Measurements from ENCODE around the gene PRDM15. TPM values are rescaled to one million over a fixed set of nuclear protein-coding genes. Genes with fewer than 3 reads are reported as not detected.

PRDM15 gene
- total RNA-seq, 1 donor from 2014 or later: 5.4 TPM

DNA sequence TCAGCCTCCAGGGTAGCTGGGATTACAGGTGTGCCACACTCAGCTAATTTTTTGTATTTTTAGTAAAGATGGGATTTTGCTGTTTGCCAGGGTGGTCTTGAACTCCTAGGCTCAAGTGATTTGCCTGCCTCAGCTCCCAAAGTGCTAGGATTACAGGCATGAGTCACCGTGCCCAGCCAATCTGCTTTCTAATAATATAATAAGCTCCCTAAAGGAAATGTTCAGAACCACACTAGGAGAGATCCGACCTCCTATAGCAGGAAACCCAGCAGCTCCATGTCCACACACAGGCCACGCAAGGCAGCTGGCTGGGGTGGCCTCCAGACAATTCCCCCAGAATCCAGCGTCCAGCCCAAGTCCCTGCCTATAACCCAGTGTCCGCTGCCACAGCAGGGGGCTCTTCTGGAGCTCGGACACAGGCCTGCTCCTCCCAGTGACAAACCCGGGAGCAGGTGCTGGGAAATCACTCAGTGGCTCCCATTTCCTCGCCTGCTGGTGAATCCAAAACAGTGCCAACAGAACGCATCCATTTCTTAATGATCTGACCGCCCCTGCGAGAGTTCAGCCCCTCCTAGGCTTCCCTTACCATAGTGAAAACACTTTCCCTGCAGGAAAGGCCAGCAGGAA, 119.8 kb downstream of the PRDM15 start:
- Histone ChIP-seq H3K36me3 (ENCODE audit: control insufficient read depth, insufficient read depth, low read length) (peaks cover 7% of the 10 kb centered on the region), H3K27me3 (ENCODE audit: control insufficient read depth, insufficient read depth, low read length) (no peaks in the 10 kb centered on the region), H3K4me3 (ENCODE audit: low read depth, low read length) (no peak overlapping the region)
- TF ChIP-seq, protein P1, sequence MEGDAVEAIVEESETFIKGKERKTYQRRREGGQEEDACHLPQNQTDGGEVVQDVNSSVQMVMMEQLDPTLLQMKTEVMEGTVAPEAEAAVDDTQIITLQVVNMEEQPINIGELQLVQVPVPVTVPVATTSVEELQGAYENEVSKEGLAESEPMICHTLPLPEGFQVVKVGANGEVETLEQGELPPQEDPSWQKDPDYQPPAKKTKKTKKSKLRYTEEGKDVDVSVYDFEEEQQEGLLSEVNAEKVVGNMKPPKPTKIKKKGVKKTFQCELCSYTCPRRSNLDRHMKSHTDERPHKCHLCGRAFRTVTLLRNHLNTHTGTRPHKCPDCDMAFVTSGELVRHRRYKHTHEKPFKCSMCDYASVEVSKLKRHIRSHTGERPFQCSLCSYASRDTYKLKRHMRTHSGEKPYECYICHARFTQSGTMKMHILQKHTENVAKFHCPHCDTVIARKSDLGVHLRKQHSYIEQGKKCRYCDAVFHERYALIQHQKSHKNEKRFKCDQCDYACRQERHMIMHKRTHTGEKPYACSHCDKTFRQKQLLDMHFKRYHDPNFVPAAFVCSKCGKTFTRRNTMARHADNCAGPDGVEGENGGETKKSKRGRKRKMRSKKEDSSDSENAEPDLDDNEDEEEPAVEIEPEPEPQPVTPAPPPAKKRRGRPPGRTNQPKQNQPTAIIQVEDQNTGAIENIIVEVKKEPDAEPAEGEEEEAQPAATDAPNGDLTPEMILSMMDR (IDR thresholded peaks at IDR 0.05; ENCODE audit: insufficient read depth, low read length, poor library complexity, severe bottlenecking): no peak
- DNase-seq (ENCODE audit: low read depth): no peak

DNA sequence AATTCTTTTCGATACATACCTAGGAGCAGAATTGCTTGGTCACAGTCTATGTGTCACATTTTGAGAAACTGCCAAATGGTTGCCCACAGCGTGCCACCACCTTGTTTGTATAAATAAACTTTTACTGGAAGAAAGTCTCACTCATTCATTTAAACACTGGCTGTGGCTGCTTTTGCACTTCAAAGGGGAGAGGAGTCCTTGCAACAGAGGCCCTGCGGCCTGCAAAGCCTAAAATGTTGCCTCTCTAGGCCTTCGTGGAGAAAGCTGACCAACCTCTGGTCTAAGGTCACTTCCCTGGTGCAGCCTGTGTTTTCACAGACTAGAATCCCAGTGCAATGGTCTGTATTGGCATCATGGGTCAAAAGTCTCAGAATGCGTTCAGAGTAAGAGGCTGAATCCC, 120.6 kb downstream of the PRDM15 start:
- Histone ChIP-seq H3K4me3 (ENCODE audit: low read depth, low read length) (no peak overlapping the region), H3K27me3 (ENCODE audit: control insufficient read depth, insufficient read depth, low read length) (no peaks in the 10 kb centered on the region), H3K36me3 (ENCODE audit: control insufficient read depth, insufficient read depth, low read length) (peaks cover 7% of the 10 kb centered on the region)
- no peak for DNase-seq (ENCODE audit: low read depth)
- TF ChIP-seq, protein P1 (IDR thresholded peaks at IDR 0.05; ENCODE audit: insufficient read depth, low read length, poor library complexity, severe bottlenecking): no peak

DNA sequence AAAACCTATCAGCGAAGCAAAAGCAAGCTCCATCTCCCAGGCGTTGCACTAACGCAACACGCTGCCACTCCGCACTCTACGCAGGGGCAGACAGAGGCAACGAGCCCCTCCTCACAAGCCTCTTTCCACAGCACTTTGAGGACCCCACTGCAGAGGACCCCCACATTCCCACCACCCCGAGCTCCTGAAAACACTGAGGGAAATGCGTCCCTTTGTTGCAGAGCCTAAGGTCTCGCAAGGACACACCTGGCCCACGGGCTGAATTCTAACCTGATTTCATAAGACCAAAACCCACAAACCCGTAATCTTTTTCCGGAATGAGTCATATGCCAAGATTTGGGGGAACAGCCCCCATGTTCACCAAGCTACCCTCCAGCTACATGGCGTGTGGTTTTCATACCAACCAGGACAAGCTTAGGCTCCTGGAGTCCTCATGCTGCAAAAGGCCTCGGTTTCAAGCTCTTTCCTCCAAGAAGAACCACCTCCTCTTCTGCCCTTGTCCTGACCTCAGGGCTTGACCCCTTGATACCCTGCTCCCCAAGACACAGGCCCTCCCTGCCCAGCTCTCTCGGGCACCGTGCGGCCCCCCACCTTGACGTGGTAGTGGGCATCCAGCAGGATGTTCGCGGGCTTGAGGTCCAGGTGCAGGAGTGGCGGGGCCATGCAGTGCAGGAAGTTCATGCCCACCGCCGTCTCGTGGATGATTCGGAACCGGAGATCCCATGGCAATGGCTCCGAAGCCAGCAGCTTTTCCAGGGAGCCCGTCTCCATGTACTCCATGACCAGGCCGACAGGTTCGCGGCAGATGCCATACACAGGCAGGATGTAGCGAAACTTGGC, 123.0 kb downstream of the PRDM15 start:
- DNase-seq (ENCODE audit: low read depth): no peak
- TF ChIP-seq, protein P1 (IDR thresholded peaks at IDR 0.05; ENCODE audit: insufficient read depth, low read length, poor library complexity, severe bottlenecking): no peak
- H3K27me3 ChIP-seq (ENCODE audit: control insufficient read depth, insufficient read depth, low read length): no peaks in the 10 kb centered on the region
- H3K4me3 ChIP-seq (ENCODE audit: low read depth, low read length): no peak overlapping the region
- H3K36me3 ChIP-seq (ENCODE audit: control insufficient read depth, insufficient read depth, low read length): peaks cover 7% of the 10 kb centered on the region

DNA sequence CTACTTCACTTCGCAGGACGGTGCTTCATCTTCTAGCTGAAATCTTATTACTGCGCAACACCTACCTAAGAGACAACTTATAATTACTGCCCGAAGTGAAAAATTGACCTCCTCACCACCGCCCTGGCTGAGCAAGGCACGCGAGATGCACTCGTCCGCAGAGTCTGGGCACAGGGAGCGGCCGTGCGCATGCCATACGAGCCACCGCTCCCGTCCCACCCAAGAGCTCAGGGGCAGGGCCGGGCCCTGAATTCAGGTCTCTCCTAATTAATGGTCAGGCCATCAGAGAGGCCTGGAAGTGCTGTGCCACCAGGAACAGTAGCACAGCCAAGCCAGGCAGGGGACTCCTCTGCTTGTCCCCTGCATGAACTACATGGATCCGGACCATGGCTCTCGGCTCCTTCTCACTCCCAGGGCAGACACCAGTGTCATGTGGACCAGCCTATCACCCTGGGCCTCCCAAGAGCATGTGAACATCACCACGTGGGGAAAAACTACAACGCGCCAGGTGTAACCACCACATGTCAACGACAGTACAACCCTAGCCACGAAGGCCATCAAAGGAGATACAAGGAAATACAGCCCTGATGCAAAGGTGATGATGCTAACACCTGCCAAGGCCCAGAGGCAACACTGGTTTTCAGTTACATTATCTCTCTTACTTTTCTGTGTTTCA, 123.7 kb downstream of the PRDM15 start:
- Histone ChIP-seq H3K36me3 (ENCODE audit: control insufficient read depth, insufficient read depth, low read length) (peaks cover 7% of the 10 kb centered on the region), H3K27me3 (ENCODE audit: control insufficient read depth, insufficient read depth, low read length) (no peaks in the 10 kb centered on the region), H3K4me3 (ENCODE audit: low read depth, low read length) (no peak overlapping the region)
- TF ChIP-seq, protein P1 (IDR thresholded peaks at IDR 0.05; ENCODE audit: insufficient read depth, low read length, poor library complexity, severe bottlenecking): no peak
- DNase-seq (ENCODE audit: low read depth): no peak

DNA sequence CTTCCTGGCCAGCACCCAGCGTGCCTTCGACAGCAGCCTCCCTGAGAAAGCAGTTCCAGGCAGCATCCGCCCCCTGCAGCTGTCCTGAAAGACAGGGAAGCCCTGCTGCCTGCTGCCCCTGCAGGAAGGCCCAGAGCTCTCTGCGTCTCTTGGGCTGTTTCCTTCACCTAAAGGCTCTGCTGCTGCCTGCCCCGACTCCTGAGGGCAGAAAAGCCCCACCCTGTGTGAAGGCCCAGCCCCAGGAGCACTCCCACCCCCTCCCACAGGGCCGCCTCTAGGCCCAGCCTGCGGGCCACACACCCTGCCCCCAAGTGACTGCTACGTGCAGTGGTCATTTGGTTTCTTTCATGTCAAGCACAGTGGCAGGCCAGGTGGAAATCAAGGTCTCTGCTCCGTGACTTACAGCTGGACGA, 124.7 kb downstream of the PRDM15 start:
- Histone ChIP-seq H3K36me3 (ENCODE audit: control insufficient read depth, insufficient read depth, low read length) (peaks cover 7% of the 10 kb centered on the region), H3K27me3 (ENCODE audit: control insufficient read depth, insufficient read depth, low read length) (no peaks in the 10 kb centered on the region), H3K4me3 (ENCODE audit: low read depth, low read length) (no peak overlapping the region)
- DNase-seq (ENCODE audit: low read depth): no peak
- TF ChIP-seq, protein P1 (IDR thresholded peaks at IDR 0.05; ENCODE audit: insufficient read depth, low read length, poor library complexity, severe bottlenecking): no peak

Data from kidney epithelial cell (primary cell).